ENCODE data around the gene RNF212. TPM values are rescaled to one million over a fixed set of nuclear protein-coding genes. Genes with fewer than 3 reads are reported as not detected.
A peak's percentile ranks its signal among the peaks of the same experiment; 100 is the strongest.

RNF212 gene
- total RNA-seq = 1 to 10 TPM; 1.2 TPM
- 2.0 TPM for polyA plus RNA-seq

GRCh38 chr4:1113311-1114009, at the start of gene RNF212:
Gene RNF212 (minus strand): TSS chr4:1113564. CDS start chr4:1113464, 100 bp downstream.
- ChIA-PET CTCF (interaction anchor here (1.2 kb wide), 1 partner anchor 372 kb away, joined by 4 read pairs; no protein-coding TSS in a partner anchor), POLR2A (no interaction called here)
- H3K36me3 Mint-ChIP-seq = peaks cover 0 to 3% (median 1%) of the 10 kb centered on the region in 3 donors
- H3K9me3 Mint-ChIP-seq = no peaks in the 10 kb centered on the region
- Histone ChIP-seq H3K27me3 (ENCODE audit: insufficient read depth, low read length, poor library complexity, severe bottlenecking) (peaks cover 9% of the 10 kb centered on the region), H3K4me3 (ENCODE audit: low read length) (no peak within 1 kb of the TSS), H3K4me1 (ENCODE audit: insufficient read depth, low read length) (no peaks in the 10 kb centered on the region), H3K9me3 (ENCODE audit: low read length) (no peaks in the 10 kb centered on the region), H3K36me3 (ENCODE audit: insufficient read depth, low read length) (no peaks in the 10 kb centered on the region), H3K27ac (ENCODE audit: low read depth, low read length) (no peak within 1 kb of the TSS)
- H3K27ac Mint-ChIP-seq = no peak within 1 kb of the TSS
- H3K4me1 Mint-ChIP-seq = no peaks in the 10 kb centered on the region
- peak; percentile 19 to 65 (median 25) for DNase-seq
- H3K4me3 Mint-ChIP-seq = peak within 1 kb of the TSS in 6 of 7 donors; percentile 8 to 63 (median 28)
- H3K27me3 Mint-ChIP-seq = peaks cover 24 to 42% of the 10 kb centered on the region in 2 donors

GRCh38 chr4:1160351-1160750, 47.0 kb upstream of the RNF212 start:
- ChIA-PET CTCF (interaction anchor here (1.0 to 1.2 kb wide), 2 partner anchors 108 to 187 kb away, joined by 3 to 4 read pairs; partner anchors contain the start of gene UVSSA), POLR2A (no interaction called here)
- H3K27me3 ChIP-seq (ENCODE audit: insufficient read depth, low read length, poor library complexity, severe bottlenecking) = no peaks in the 10 kb centered on the region
- H3K4me1 Mint-ChIP-seq = no peaks in the 10 kb centered on the region
- H3K9me3 Mint-ChIP-seq = peaks cover 0 to 7% (median 0%) of the 10 kb centered on the region in 5 donors
- H3K4me1 ChIP-seq (ENCODE audit: insufficient read depth, low read length) = no peaks in the 10 kb centered on the region
- peaks cover 4% of the 10 kb centered on the region for H3K9me3 ChIP-seq (ENCODE audit: low read length)
- no peak overlapping the region for H3K27ac ChIP-seq (ENCODE audit: low read depth, low read length)
- H3K4me3 ChIP-seq (ENCODE audit: low read length) = no peak overlapping the region
- no peak overlapping the region for H3K27ac Mint-ChIP-seq
- H3K4me3 Mint-ChIP-seq = no peak overlapping the region
- DNase-seq = no peak
- H3K27me3 Mint-ChIP-seq = peaks cover under 1 to 5% of the 10 kb centered on the region in 2 donors
- peaks cover 0 to 9% (median 3%) of the 10 kb centered on the region in 3 donors for H3K36me3 Mint-ChIP-seq
- no peaks in the 10 kb centered on the region for H3K36me3 ChIP-seq (ENCODE audit: insufficient read depth, low read length)

- DNase-seq = no peak
Measured at GRCh38 chr4:1156069-1156468, 42.7 kb upstream of the RNF212 start.

GRCh38 chr4:1155314-1155713, 42.0 kb upstream of the RNF212 start:
- peak overlapping the region in 1 of 8 donors; percentile 39 for H3K27ac Mint-ChIP-seq
- no peak overlapping the region for H3K4me3 ChIP-seq (ENCODE audit: low read length)
- ChIA-PET POLR2A (no interaction called here), CTCF (no interaction called here)
- H3K4me1 ChIP-seq (ENCODE audit: insufficient read depth, low read length) = no peaks in the 10 kb centered on the region
- peaks cover 0 to 9% (median 3%) of the 10 kb centered on the region in 3 donors for H3K36me3 Mint-ChIP-seq
- peaks cover 21 to 22% of the 10 kb centered on the region in 2 donors for H3K27me3 Mint-ChIP-seq
- peaks cover 4% of the 10 kb centered on the region for H3K27me3 ChIP-seq (ENCODE audit: insufficient read depth, low read length, poor library complexity, severe bottlenecking)
- peaks cover 4% of the 10 kb centered on the region for H3K9me3 ChIP-seq (ENCODE audit: low read length)
- H3K9me3 Mint-ChIP-seq = peaks cover 0 to 7% (median 0%) of the 10 kb centered on the region in 5 donors
- H3K36me3 ChIP-seq (ENCODE audit: insufficient read depth, low read length) = no peaks in the 10 kb centered on the region
- H3K4me3 Mint-ChIP-seq = no peak overlapping the region
- no peak overlapping the region for H3K27ac ChIP-seq (ENCODE audit: low read depth, low read length)
- no peaks in the 10 kb centered on the region for H3K4me1 Mint-ChIP-seq
- DNase-seq = no peak

More at GRCh38 chr4:1156069-1156468, 42.7 kb upstream of the RNF212 start:
- Histone ChIP-seq H3K27me3 (ENCODE audit: insufficient read depth, low read length, poor library complexity, severe bottlenecking) (peaks cover 4% of the 10 kb centered on the region), H3K4me1 (ENCODE audit: insufficient read depth, low read length) (no peaks in the 10 kb centered on the region), H3K9me3 (ENCODE audit: low read length) (peaks cover 4% of the 10 kb centered on the region), H3K36me3 (ENCODE audit: insufficient read depth, low read length) (no peaks in the 10 kb centered on the region), H3K27ac (ENCODE audit: low read depth, low read length) (no peak overlapping the region), H3K4me3 (ENCODE audit: low read length) (no peak overlapping the region)
- H3K27me3 Mint-ChIP-seq = peaks cover 21 to 22% of the 10 kb centered on the region in 2 donors
- H3K9me3 Mint-ChIP-seq = peaks cover 0 to 7% (median 0%) of the 10 kb centered on the region in 5 donors
- no peak overlapping the region for H3K4me3 Mint-ChIP-seq
- peaks cover 0 to 9% (median 3%) of the 10 kb centered on the region in 3 donors for H3K36me3 Mint-ChIP-seq
- no peak overlapping the region for H3K27ac Mint-ChIP-seq
- ChIA-PET POLR2A (no interaction called here), CTCF (no interaction called here)
- no peaks in the 10 kb centered on the region for H3K4me1 Mint-ChIP-seq

- H3K4me1 ChIP-seq (ENCODE audit: insufficient read depth, low read length) = no peaks in the 10 kb centered on the region
- no peak for DNase-seq
- ChIA-PET CTCF (no interaction called here), POLR2A (no interaction called here)
- peaks cover 4% of the 10 kb centered on the region for H3K27me3 ChIP-seq (ENCODE audit: insufficient read depth, low read length, poor library complexity, severe bottlenecking)
- H3K27ac ChIP-seq (ENCODE audit: low read depth, low read length) = no peak overlapping the region
- peaks cover 0 to 9% (median 3%) of the 10 kb centered on the region in 3 donors for H3K36me3 Mint-ChIP-seq
- peak overlapping the region in 1 of 8 donors; percentile 63 for H3K27ac Mint-ChIP-seq
- peaks cover 0 to 7% (median 0%) of the 10 kb centered on the region in 5 donors for H3K9me3 Mint-ChIP-seq
- no peak overlapping the region for H3K4me3 Mint-ChIP-seq
- H3K36me3 ChIP-seq (ENCODE audit: insufficient read depth, low read length) = no peaks in the 10 kb centered on the region
- peaks cover 21 to 22% of the 10 kb centered on the region in 2 donors for H3K27me3 Mint-ChIP-seq
- H3K4me1 Mint-ChIP-seq = no peaks in the 10 kb centered on the region
- H3K9me3 ChIP-seq (ENCODE audit: low read length) = peaks cover 4% of the 10 kb centered on the region
- H3K4me3 ChIP-seq (ENCODE audit: low read length) = no peak overlapping the region
Measured at GRCh38 chr4:1154523-1155182, 41.3 kb upstream of the RNF212 start.

GRCh38 chr4:1154126-1154522, 40.8 kb upstream of the RNF212 start:
- Mint-ChIP-seq H3K9me3 (peaks cover 0 to 7% (median 0%) of the 10 kb centered on the region in 5 donors), H3K4me1 (no peaks in the 10 kb centered on the region), H3K27me3 (peaks cover 19 to 22% of the 10 kb centered on the region in 2 donors), H3K36me3 (peaks cover 0 to 9% (median 3%) of the 10 kb centered on the region in 3 donors), H3K4me3 (no peak overlapping the region), H3K27ac (no peak overlapping the region)
- DNase-seq = no peak
- Histone ChIP-seq H3K9me3 (ENCODE audit: low read length) (peaks cover 4% of the 10 kb centered on the region), H3K27ac (ENCODE audit: low read depth, low read length) (no peak overlapping the region), H3K36me3 (ENCODE audit: insufficient read depth, low read length) (no peaks in the 10 kb centered on the region), H3K4me1 (ENCODE audit: insufficient read depth, low read length) (no peaks in the 10 kb centered on the region), H3K27me3 (ENCODE audit: insufficient read depth, low read length, poor library complexity, severe bottlenecking) (peaks cover 4% of the 10 kb centered on the region), H3K4me3 (ENCODE audit: low read length) (no peak overlapping the region)
- CTCF ChIA-PET = no interaction called here
- POLR2A ChIA-PET = no interaction called here

GRCh38 chr4:1153567-1154090, 40.3 kb upstream of the RNF212 start:
- DNase-seq = no peak
- H3K36me3 ChIP-seq (ENCODE audit: insufficient read depth, low read length) = no peaks in the 10 kb centered on the region
- H3K27ac ChIP-seq (ENCODE audit: low read depth, low read length) = no peak overlapping the region
- ChIA-PET POLR2A (no interaction called here), CTCF (no interaction called here)
- Mint-ChIP-seq H3K27ac (no peak overlapping the region), H3K9me3 (peaks cover 0 to 7% (median 0%) of the 10 kb centered on the region in 5 donors), H3K27me3 (peaks cover 18 to 22% of the 10 kb centered on the region in 2 donors), H3K4me1 (no peaks in the 10 kb centered on the region), H3K36me3 (peaks cover 0 to 9% (median 3%) of the 10 kb centered on the region in 3 donors), H3K4me3 (no peak overlapping the region)
- H3K27me3 ChIP-seq (ENCODE audit: insufficient read depth, low read length, poor library complexity, severe bottlenecking) = peaks cover 4% of the 10 kb centered on the region
- H3K9me3 ChIP-seq (ENCODE audit: low read length) = peaks cover 4% of the 10 kb centered on the region
- H3K4me1 ChIP-seq (ENCODE audit: insufficient read depth, low read length) = no peaks in the 10 kb centered on the region
- H3K4me3 ChIP-seq (ENCODE audit: low read length) = no peak overlapping the region

- H3K27ac Mint-ChIP-seq = no peak overlapping the region
- H3K4me1 Mint-ChIP-seq = no peaks in the 10 kb centered on the region
- H3K9me3 ChIP-seq (ENCODE audit: low read length) = no peaks in the 10 kb centered on the region
- peaks cover 4% of the 10 kb centered on the region for H3K27me3 ChIP-seq (ENCODE audit: insufficient read depth, low read length, poor library complexity, severe bottlenecking)
- H3K4me1 ChIP-seq (ENCODE audit: insufficient read depth, low read length) = no peaks in the 10 kb centered on the region
- ChIA-PET POLR2A (no interaction called here), CTCF (interaction anchor here (1.1 to 3.5 kb wide), 2 partner anchors 15 to 107 kb away, joined by 4 to 13 read pairs; no protein-coding TSS in a partner anchor)
- no peak overlapping the region for H3K4me3 Mint-ChIP-seq
- H3K4me3 ChIP-seq (ENCODE audit: low read length) = no peak overlapping the region
- peaks cover 21 to 22% of the 10 kb centered on the region in 2 donors for H3K27me3 Mint-ChIP-seq
- H3K36me3 Mint-ChIP-seq = no peaks in the 10 kb centered on the region
- DNase-seq = no peak
- no peaks in the 10 kb centered on the region for H3K36me3 ChIP-seq (ENCODE audit: insufficient read depth, low read length)
- no peak overlapping the region for H3K27ac ChIP-seq (ENCODE audit: low read depth, low read length)
- no peaks in the 10 kb centered on the region for H3K9me3 Mint-ChIP-seq
Measured at GRCh38 chr4:1152290-1152689, 38.9 kb upstream of the RNF212 start.

Measured in CD8-positive, alpha-beta memory T cell (primary cell).